Measurements from ENCODE around the gene MT4.

MT4 gene

DNA sequence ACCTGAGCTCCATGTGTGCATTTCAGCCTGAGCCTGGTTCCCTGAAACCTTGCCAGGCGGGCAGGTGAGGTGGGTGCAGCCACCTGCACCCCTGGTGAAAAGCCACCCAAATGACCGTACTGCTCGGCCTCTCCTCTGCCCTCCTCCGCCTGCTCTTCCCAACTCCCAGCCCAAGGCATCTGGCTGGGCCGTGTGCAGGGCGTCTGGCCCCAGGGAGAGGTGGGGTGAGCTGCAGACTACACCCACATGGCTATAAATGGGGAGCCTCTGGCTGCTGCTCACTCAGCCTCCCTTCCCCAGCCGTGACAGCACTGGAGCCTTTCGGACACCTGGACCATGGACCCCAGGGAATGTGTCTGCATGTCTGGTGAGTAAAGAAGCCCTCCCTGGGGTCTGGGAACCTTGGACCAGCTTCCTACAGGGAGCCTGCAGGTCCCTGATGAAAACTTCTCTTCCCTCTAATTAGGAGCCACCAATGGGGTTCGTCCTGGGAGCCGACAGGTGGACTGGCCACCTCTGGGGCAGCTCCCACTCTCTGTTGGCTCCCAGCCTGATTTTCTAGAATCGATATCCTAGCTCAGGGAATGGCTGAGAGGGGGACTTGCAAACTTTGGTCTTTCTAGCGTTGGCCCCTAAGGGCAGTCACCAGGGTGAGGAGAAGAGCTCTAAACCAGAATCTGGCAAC, at the start of gene MT4:
Gene MT4, plus strand, starts transcription at position 281 of the 685 bp plus-strand sequence. Its CDS starts 56 bp downstream, at position 337.
- in situ Hi-C loops (cut with HindIII; ENCODE audit: low sequenced_read_pairs), result no loop called here

DNA sequence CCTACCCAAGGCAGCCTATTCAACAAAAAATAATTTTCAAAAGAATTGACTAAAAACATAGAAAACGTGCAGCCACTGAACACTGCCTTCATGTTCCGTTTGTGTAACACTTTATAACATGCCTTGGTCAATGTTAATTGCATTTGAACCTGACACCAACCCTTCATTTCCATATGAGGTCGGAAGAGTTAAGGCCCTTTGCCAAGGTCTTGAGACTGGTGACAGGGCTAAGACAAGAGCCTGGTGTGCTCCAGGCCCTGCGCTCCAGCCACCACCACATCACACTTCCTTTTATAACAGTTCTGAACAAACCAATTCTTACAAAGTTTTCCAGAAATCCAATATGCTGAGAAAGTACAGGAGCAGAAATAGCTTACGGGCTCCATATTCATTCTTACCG, 49.2 kb upstream of the MT4 start:
- in situ Hi-C loops (cut with HindIII; ENCODE audit: low sequenced_read_pairs), result no loop called here

DNA sequence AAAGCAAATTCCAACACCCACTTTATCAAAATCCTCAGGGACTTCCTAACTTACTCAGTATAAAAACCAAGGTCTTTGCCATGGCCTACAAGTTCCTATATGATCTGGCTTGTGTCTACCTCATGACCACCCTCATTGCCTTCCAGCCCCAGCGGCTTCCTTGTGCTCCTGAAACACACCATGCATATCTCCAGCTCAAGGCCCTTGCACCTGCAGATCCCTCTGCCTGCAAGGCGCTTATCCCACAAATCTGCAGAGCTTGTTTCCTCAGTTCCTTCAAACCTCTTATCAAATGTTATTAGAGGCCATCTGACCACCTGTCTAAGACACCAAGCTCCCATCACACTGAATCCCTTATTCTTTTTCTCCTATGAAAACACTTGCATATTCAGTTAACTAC, 47.7 kb upstream of the MT4 start:
- in situ Hi-C loops (cut with HindIII; ENCODE audit: low sequenced_read_pairs), result no loop called here

DNA sequence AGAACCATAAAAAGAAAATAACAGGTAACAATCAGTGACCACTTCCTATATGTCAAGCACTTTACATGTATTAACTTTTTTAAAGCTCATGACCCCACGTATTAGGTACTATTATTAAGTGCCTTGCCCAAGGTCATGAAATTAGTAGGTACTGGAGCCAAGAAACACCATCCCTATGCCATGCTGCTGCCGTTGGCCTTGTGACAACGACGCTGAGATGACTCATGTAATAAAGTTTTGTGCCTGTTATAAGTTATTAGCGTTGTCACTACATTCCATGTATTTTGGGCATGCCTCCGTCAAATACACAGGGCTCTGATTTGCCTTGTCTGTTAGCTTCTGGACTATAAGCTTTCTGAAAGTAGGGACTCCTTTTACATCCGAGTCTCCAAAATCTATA, 46.4 kb upstream of the MT4 start:
- in situ Hi-C loops (cut with HindIII; ENCODE audit: low sequenced_read_pairs), result no loop called here

DNA sequence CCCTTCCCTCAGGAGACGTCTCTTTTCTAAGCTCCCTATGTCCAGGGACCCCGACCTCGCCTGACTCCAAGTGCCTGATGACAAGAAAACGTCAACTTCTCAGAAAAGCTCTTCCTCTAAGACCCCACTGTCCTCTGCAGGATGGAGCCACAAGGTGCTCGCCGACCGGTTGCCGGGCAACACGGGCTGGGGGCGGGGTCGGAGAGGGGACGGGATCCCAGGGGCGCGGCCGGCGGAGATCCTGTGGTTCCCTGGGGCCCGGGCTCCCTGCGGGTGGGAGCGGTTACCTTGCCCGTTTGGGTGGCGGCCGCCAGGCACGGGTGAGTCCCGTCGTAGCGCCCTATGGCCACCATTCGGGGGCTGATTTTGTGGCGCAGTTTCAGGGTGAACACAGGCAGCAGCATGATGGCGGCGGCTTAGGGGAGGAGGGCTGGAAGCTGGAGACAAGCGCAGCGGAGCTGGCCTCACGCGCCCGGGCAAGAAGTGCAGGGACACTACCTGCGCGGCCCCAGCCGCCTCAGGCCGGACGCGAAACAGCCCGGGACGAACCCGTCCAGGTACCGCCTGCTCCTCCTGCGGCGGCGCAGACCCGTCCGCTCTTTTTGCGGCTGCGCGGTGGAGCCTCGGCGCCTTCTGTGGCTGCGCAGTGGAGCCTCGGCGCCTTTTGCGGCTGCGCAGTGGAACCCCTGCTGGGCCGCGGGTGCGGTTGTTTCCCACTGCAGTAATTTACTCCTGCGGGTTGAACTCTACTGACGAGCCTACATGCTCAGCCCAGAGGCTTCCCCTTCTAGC, 45.2 kb upstream of the MT4 start, which contains the start of gene BBS2:
Gene BBS2, minus strand, starts transcription at position 566 of the 792 bp plus-strand sequence. Its CDS starts 162 bp downstream, at position 404.
- in situ Hi-C loops (cut with HindIII; ENCODE audit: low sequenced_read_pairs), result no loop called here

- in situ Hi-C loops (cut with HindIII; ENCODE audit: low sequenced_read_pairs), result no loop called here
These were observed 44.7 kb upstream of the MT4 start for GRCh38 chr16:56520251-56520577.

DNA sequence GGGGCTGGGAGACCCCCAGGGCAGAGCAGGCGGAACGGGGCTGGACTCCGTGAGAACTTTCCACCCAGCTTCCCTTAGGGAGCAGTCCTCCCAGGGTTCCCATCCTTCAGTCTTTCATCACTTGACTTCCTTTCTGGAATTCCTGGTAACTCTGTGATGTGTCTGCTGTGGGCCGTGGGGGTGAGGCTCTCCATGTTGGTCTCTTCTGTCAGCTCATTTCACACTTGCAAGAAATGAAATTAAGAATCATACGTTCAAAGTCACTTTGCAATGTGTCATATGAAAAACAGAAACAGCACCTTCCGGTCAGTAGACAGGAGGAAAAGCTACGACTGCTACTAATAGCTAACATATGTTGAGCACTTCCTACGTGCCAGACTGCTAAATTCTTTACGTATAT, 39.6 kb upstream of the MT4 start:
- in situ Hi-C loops (cut with HindIII; ENCODE audit: low sequenced_read_pairs), result no loop called here

DNA sequence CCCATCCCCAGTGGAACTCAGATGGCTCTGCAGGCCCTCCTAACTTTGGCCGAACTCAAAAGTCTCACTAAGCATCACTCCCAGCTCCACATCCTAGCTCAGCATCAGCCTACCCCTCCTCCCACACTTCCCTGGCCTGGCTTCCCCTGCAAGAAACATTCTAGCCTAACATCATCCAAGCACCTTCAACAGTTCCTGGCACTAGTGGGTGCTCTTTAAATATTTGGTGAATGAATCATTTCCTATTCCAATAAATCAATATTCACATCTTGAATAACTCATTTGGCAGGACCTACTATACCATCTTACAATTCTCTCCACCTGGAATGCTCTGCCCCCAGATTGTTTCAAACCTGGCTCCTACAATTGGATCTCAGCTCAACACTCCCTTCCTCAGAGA, 34.0 kb upstream of the MT4 start:
- in situ Hi-C loops (cut with HindIII; ENCODE audit: low sequenced_read_pairs), result no loop called here

- in situ Hi-C loops (cut with HindIII; ENCODE audit: low sequenced_read_pairs), result no loop called here
These were observed 32.2 kb upstream of the MT4 start for GRCh38 chr16:56532714-56533113.

DNA sequence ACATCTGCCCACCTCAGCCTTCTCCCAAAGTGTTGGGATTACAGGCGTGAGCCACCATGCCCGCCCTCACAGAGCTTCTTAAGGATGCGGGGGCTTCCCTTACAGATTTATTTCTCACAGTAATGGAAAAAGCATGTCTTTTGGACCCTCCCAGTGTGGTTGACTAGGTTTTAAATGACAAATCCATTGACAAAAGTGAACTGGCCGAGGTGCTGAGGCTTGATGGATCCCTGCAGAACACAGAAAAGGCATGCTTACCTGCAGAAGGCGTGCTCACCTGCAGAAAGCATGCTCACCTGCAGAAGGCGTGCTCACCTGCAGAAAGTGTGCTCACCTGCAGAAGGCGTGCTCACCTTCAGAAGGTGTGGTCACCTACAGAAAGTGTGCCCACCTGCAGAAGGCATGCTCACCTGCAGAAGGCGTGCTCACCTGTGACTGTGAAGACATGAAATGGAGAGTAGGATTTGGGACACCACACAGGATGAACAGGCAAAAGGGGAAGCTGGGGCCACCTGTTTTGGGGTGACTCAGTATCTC, 30.0 kb upstream of the MT4 start:
- in situ Hi-C loops (cut with HindIII; ENCODE audit: low sequenced_read_pairs), result no loop called here

DNA sequence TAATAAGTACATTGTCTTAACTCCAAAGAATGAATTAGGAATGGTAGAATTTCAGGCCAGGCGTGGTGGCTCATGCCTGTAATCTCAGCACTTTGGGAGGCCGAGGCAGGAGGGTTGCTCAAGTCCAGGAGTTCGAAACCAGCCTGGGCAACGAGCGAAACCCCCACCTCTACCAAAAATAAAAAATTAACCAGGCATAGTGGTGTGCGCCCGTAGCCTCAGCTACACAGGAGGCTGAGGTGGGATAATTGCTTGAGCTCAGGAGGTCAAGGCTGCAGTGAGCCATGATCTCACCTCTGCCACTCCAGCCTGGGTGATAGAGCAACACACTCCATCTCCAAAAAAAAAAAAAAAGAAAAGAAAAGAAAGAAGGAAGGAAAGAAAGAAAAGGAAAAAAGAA, 26.5 kb upstream of the MT4 start:
- in situ Hi-C loops (cut with HindIII; ENCODE audit: low sequenced_read_pairs), result no loop called here

- in situ Hi-C loops (cut with HindIII; ENCODE audit: low sequenced_read_pairs), result no loop called here
These were observed 25.2 kb upstream of the MT4 start for GRCh38 chr16:56539656-56540055.

DNA sequence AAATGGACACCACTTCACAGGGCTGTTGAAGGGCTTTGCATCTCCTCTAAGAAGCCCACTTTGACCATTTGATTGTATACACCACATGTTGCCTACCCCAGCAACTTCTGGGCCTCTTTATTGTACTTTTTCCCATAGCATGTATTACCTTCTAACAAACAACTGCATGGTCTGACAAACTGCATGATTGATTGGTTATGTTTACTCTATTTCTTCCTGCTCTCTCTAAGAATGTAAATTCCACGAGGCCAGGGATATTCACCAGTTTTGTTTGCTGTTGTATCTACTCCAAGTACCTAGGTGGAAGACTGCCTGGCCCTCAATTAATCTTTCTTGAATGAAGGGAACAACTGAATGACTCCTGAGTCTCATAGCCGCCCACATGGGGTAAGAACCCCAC, 22.8 kb upstream of the MT4 start:
- in situ Hi-C loops (cut with HindIII; ENCODE audit: low sequenced_read_pairs), result no loop called here

DNA sequence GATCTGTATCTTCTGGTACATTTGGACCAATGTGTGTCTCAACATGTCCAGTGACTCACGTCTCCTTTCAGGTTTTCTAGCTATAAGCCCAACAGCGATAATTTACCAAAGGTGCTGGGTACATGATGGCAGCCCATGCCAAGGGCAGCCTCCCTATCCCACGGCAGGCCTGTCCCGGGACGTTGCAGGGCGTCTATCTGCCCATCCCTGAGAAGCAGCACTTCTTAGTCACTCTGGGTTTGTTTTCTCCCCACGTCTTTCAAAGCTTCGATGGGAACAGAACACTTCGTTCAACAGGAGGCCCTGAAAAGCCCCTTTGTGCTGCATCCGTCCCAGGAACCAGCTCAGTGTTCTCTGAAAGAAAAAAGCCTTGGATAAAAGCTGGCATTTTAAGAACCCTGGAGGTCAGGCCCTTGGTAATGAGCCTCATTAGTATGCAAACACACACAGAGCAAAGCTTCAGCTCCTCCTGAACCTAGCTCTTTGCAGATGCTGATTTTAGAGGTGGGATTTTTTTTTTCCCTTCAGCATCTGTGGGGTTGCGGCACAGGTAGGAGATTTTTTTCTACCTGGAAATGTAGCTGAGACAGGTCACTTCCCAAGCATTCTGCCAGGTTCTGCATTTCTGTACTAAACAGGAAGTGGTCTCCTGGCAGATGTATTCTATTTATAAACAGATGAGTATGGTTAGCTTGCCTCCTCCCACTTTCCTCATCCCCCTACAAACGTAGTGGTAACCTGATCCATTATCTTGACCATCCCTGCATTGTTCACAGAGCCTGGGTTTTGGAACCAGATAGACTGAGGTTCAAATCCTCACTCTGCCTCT, 17.5 kb upstream of the MT4 start:
- in situ Hi-C loops (cut with HindIII; ENCODE audit: low sequenced_read_pairs), result no loop called here

GRCh38 chr16:56547949-56548567, 16.8 kb upstream of the MT4 start:
- in situ Hi-C loops (cut with HindIII; ENCODE audit: low sequenced_read_pairs), result no loop called here

DNA sequence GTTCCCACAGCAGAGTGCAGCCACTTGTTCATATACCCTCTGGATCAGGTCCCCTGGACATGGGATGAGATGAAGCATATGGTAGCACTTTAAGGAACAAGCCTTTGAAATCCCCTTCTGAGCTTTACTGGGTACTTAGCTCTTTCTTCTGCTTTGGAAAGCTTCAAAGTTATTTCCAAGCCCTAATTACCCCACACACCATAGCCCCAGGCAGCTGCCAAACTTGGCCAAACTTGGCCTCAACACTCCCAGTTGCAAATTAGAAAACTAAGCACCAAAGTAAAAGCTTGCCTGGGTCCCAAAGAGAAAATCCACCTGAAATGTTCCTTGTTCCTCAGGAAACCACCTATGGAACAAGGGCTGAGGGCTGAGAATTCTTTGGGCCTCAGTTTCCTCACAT, 15.7 kb upstream of the MT4 start:
- in situ Hi-C loops (cut with HindIII; ENCODE audit: low sequenced_read_pairs), result no loop called here

DNA sequence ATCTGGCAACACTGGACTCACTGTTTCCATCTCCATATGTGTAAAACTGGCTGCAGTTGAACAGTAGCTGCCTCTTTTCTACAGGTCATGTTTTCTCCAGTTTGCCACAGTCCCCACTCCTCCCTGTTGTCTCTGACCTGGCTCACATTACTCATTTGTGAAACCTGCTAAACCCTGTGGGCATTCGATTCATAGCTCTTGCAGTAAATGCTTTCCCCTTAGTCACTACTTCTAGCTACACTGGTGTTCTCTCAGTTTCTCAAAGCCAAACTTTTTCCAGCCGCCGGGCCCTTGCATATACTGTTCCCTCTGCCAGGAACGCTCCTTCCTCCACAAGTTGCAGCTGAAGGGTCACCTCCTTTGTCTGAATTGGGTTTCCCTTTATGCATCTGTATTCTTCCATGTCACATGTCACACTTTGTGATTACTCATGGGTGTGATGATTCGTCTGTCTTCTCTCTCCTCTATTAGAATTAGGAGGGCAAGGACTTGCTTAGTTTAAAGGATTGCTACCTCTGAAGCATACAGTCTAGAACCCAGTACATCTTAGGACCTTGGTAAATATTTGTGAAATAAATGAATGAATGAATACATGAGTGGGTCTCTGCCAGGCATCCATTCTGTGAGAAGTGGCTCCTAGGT, 15.0 kb upstream of the MT4 start:
- in situ Hi-C loops (cut with HindIII; ENCODE audit: low sequenced_read_pairs), result no loop called here

DNA sequence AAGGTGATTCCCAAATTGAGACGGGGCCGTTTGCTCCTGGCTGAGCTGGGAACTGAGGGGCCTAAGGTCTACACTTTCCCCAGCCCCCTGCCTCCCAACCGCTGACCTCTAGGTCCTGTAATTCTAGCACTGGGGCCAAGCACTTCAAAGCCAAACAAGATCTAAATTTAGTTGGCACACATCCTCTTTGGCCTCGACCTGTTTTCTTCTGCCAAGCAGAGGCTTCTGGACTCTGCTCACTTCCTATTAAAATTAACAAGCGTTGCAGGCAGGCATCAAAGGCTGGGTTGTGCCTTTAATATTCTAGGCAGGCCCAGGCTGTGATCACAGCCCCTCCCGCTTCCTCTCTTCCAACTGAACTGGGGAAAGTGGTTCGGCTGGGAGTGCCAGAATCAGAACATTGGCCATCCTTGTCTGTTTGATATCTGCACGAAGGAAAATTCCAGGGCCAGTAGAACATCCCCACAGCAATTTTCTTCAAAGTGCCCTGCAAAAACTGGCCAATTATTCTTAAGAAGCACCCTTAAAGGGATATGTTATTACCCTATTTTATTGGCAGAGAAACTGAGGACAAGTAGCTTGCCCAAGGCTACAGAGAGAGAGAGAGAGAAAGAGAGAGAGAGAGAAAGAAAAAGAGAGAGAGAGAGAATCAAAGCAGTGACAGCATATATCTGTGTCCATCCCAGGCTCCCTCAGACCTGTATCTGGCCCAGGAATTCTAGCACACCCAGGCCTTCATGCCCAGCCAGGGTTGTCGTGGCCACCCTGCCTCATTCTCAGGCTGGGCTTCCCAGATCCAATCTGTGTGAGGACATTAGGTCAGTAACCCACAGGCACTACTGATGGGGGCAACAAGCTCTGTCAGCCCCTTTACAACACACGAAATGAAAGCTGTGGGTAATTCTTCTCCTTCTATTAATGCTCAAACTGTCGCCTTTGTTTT, 12.8 kb upstream of the MT4 start:
- in situ Hi-C loops (cut with HindIII; ENCODE audit: low sequenced_read_pairs), result no loop called here

DNA sequence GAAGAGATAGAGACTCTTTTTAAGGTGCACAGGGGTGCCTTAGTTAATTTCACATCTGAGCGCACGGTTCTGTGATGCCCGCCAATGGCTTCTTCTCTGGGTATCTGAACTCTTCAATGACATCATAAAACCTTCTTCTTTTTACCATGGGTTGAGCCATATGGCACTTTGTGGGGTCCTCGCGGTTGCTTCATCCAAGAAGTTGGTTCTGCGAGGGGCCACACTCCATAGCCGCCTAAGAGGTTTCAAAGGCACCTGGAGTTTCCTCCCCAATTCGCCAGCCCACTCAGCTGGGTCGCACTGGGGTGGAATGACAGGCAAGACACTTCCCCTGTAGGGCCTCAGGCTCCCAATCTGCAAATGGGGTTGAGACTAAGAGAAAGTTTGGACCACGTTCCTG, 10.4 kb upstream of the MT4 start:
- in situ Hi-C loops (cut with HindIII; ENCODE audit: low sequenced_read_pairs), result no loop called here

All from DLD1 (cell line).